Inflammatory macrophage treated with lipopolysaccharide for 4 hours (primary cell): ENCODE measurements around the gene IVL.

Experiments used
- DNase-seq: peaks from one replicate; pipeline ENCODE4 v3.0.0-alpha.2; 2020

IVL gene

DNA sequence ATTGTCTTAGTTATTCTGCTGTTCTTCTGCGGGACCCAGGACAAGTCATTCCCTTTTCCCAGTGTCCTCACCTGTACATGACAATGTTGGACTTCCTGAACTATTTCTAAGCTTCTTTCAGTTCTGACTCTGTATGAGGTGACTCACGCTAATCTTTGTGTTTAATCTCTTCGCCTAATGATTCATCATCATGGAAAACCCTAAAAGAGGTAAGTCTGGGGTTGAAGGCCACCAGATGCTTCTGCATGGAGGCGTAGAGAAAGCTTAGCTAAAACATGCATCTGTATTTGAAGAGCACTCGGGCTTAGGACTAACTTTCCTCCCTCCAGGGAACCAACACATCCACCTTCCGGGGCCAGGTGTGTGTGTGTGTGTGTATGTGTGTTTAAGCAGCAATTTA, 46.1 kb downstream of the IVL start:
- no peak for DNase-seq

DNA sequence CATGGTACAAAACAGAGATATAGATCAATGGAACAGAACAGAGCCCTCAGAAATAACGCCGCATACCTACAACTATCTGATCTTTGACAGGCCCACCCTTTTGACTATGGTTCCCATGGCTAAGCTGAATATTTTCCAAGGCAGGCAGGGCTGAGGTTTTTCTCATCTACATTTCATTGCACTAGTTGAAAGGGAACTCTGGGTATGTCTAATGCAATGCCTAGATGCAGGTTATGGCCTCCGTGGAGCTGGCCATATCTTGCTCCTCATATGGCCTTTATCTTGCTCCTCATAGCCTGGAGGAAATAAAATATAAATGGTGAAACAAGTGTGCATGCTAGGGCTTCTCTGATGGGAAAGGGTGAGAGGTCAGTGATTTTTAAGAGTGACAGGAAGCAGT, 49.2 kb downstream of the IVL start:
- no peak for DNase-seq

DNA sequence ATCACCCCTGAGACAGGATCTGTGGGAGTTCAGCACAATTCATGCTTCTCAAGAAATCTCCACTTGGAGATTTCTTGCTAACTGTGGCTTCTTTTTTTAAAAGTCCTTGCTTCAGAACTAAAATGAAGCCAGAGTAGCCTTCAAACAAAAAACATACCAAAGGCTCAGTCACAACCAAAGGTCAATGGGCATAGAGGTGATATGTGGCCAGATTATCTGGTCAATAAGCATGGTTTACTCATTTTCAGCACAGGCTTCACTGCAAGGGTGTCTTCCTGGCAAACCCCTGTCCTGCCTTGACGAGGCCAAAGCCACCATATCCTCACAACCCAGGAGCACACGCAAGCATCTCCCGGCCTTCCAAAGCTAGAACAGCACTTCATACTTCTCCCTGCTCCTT, 50.9 kb downstream of the IVL start:
- DNase-seq, result no peak

DNA sequence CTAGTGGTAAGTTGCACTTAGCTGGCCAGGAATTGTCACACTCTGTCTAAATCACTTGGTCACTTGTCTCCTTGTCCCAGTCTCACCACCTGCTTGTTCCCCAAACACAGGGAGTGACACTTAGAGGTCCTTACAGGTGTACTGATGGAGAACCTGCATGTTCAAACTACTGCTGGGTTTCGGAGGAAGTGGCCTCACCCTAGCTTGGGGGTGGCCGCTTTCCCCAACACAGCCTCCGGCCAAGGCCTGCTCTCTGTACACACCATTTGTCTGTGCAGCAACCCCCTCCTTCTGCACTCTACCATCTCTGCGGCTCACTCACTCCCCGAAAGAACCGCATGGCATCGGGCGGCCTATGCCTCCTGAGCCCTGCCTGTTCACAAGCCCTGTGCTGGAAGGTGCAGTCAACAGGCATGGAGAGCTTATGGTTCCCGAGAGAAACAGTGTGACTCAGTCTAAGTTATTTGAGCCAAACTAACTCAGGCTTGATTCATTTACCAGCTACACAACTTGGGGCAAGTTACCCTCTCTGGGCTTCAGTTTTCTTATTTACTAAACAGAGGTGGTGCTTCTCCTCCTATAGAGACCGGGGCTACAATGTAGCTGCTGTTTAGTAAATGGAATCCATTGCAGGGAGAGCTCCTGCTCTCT, 51.6 kb downstream of the IVL start:
- no peak for DNase-seq

GRCh38 chr1:152960452-152961044, 52.2 kb downstream of the IVL start:
- DNase-seq, result no peak
